RPMI7951 (cell line): ENCODE data around the gene PSME3. TPM values are rescaled to one million over a fixed set of nuclear protein-coding genes. Genes with fewer than 3 reads are reported as not detected.

ENCODE experiments used
- DNase-seq: peaks from one replicate; pipeline ENCODE4 v3.0.0-alpha.2; 2012; ENCODE audit warnings: low read depth
- total RNA-seq: library from RNA; depleted of rRNA; stranded (reverse); fragments of >200 nt; shearing (Covaris generic); gene quantifications from 2 replicates; pipeline ENCODE4 v1.2.3, GENCODE V29; 2014

The PSME3 gene
- total RNA-seq, 1 experiment from 2014 or later: 96.1 TPM

GRCh38 chr17:42817866-42818265 is 15.3 kb upstream of the PSME3 start:
- no peak for DNase-seq

GRCh38 chr17:42818379-42818778 is 14.8 kb upstream of the PSME3 start:
- no peak for DNase-seq

DNA sequence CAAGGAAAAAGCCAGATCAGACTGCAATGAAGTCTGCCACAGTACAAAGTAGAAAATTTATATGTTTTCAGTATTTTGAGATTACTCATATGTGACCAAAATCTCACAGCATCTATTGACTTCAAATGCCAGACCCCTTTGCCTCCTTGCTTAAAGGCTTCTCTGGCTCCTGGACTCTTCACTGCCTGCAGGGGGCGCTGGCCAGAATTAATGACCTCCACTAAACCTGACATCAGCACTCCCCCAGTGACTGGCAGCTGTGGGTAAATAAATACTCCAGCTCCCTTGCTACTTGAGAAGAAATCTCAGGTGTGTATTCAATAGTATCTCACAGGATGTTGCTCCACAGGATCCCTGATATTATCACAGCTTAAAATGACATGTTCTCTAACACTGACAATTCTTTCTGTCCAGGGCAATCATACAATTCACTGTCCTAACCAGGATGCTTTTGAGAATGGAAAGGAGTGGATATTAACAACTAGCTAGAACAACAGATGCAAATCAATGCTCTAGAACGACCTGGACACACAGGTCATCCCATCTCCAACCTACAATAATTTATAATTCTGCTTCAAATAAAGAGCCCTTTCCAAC is 13.2 kb upstream of the PSME3 start:
- DNase-seq: peak; percentile 46

DNA sequence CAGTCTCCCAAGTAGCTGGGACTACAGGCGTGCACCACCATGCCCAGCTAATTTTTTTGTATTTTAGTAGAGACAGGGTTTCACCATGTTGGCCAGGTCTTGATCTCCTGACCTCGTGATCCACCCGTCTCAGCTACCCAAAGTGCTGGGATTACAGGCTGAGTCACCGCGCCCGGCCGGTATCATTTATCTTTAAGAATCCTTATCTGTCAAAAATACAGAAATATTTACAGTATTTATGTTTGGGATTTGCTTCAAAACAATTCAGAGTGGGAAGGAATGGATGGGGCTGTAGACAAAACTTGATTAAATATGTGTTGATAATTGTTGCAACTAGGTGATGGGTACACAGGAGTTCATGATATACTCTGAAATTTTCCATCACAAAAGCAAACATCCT is 12.0 kb upstream of the PSME3 start:
- no peak for DNase-seq

DNA sequence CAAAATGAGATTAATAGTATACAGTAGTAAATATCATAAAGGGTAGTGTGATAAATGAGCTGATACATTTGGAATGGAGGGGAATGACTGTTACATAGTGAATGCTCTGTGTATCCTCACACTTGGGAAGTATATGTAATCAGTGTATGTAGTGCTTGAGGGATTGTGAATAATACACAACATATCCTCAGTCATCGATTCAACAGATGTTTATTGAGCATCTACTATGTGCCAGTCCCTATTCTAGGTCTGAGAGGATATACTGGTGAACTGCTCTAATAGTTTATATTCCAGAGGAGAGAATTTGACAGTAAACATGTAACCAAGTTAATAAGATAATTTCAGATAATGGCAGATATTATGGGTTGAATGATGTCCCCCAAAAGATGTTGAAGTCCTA is 5.7 kb upstream of the PSME3 start:
- DNase-seq: no peak

GRCh38 chr17:42830971-42831370 is 2.2 kb upstream of the PSME3 start:
- no peak for DNase-seq

DNA sequence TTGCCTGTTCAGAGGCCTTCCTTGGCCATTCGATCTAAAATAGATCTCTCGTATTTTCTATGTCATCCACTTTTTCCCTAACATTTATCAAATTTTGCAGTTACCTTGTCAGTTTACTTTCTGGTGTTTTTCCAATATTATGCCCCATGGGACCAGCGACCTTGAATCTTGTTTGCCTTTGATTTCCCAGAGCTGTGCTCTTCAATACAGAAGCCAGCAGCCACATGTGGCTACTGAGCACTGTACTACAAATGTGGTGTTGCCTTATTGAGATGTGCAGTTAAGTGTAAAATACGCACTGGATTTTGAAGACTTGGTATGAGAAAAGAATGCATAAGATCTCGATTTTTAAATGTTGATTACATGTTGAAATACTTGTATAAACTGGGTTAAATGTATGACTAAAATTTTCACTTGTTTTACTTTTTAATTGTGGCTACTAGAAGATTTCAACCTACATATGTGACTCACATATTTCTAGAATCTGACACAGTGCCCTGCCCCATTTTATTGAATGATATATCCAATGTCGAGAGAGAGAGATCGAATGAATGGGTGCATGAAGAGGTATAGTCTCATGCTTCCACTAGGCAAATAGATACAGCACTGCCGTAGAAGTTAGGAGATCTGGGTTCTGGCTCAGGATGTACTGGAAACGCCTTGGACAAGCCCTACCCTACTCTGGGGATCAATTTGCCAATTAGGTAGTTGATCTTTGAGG is 824 bp upstream of the PSME3 start:
- DNase-seq: no peak

GRCh38 chr17:42833767-42834422 is 698 bp downstream of the PSME3 start:
- DNase-seq: no peak

- DNase-seq: no peak
Observed at GRCh38 chr17:42835732-42836131, 2.5 kb downstream of the PSME3 start.

- DNase-seq: no peak
Observed at GRCh38 chr17:42841975-42842685, 8.9 kb downstream of the PSME3 start.

GRCh38 chr17:42843358-42843934 is 10.2 kb downstream of the PSME3 start:
- peak; percentile 53 for DNase-seq

- DNase-seq: no peak
Observed at GRCh38 chr17:42844271-42844670, 11.1 kb downstream of the PSME3 start, which contains the start of gene AOC2. AOC2 (plus strand) TSS chr17:42844580; CDS start chr17:42844627, 47 bp downstream.

DNA sequence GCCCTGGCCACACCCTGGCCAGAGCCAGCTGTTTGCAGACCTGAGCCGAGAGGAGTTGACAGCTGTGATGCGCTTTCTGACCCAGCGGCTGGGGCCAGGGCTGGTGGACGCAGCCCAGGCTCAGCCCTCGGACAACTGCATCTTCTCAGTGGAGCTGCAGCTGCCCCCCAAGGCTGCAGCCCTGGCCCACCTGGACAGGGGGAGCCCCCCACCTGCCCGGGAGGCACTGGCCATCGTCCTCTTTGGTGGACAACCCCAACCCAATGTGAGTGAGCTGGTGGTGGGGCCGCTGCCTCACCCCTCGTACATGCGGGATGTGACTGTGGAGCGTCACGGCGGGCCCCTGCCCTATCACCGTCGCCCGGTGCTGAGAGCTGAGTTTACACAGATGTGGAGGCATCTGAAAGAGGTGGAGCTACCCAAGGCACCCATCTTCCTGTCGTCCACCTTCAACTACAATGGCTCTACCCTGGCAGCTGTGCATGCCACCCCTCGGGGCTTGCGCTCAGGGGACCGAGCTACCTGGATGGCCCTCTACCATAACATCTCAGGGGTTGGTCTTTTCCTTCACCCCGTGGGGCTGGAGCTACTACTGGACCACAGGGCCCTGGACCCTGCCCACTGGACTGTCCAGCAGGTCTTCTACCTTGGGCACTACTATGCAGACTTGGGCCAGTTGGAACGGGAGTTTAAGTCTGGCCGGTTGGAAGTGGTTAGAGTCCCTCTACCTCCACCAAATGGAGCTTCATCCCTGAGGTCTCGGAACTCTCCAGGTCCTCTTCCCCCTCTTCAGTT is 11.8 kb downstream of the PSME3 start:
- no peak for DNase-seq

DNA sequence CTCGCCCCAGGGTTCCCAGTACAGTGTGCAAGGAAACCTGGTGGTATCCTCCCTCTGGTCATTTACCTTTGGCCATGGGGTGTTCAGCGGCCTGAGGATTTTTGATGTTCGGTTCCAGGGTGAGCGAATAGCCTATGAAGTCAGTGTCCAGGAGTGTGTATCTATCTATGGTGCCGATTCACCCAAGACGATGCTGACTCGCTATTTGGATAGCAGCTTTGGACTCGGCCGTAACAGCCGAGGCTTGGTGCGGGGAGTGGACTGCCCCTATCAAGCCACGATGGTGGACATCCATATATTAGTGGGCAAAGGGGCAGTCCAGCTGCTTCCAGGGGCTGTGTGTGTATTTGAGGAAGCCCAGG is 12.3 kb downstream of the PSME3 start:
- no peak for DNase-seq

- DNase-seq: peak; percentile 44
Observed at GRCh38 chr17:42845918-42846593, 12.9 kb downstream of the PSME3 start.

DNA sequence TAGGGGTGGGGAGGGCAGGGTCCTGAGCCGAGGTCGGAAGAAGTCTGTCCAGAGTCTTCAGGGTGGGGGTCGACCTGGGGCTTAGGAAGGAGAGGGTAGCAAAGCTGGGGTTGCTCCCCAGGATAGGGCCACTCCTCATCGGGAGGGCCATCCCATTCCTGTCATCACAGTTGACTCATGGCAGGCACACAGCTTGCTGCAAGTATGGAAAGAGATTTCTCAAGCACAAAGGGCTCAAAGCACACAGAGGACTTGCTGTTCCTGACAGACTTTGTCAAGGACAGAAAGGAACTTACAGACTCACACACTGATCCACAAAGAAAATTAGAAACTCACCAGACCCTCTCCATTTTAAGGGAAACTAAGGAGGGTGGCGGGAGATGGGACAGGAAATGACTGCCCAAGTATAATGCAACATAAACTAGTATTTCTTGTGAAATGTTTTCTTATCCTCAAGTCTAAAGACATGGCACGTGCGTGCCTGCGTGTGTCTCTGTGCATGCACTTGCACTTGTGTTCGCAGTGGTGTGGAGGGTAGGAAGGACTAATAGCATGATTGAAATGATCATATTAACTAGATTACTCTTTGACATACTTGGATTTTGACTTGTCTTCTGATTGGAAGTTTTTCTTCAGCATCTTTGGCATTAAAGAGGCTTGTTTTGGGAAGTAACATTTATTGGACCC is 13.5 kb downstream of the PSME3 start:
- no peak for DNase-seq

DNA sequence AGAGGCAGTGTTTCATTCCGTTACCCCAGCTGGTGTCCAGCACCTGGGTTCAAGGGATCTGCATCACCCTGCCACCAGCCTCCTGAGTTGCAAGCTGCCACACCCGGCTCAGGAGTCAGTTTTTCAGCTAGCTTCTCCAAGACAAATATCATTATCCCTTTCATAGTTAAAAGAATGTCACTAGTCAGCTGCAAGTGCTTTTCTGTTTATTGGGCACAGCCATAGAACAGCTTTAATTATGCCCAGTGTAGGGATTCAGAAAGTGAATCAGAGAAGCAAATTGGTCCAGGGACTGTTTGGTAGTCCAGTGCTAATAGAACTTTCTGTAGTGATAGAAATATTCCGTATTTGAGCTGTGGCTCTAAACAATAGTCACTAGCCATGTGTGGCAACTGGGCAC is 14.9 kb downstream of the PSME3 start:
- DNase-seq: no peak

DNA sequence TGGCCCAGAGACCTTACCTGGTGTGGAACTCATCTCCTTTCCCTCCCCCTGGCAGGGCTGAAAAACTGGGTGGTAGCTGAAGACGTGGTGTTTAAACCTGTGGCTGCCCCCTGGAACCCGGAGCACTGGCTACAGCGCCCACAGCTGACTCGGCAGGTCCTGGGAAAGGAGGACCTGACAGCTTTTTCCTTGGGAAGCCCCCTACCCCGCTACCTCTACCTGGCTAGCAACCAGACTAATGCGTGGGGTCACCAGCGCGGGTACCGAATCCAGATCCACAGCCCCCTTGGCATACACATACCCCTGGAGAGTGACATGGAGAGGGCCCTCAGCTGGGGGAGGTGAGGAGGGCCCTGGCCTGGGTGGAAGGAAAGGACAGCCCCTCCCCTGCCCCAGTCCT is 15.8 kb downstream of the PSME3 start:
- DNase-seq: no peak

- peak; percentile 27 for DNase-seq
Observed at GRCh38 chr17:42849451-42850181, 16.4 kb downstream of the PSME3 start.
